ENCODE measurements around the gene LRRN4CL.
"Not testable (repeated sequence)": the region's sequence is repeated elsewhere in the genome, so short reads cannot be mapped to it uniquely, and the experiment has no call there.

The LRRN4CL gene

GRCh38 chr11:62709247-62710000 is 20.1 kb upstream of the LRRN4CL start:
- peak; percentile 94 to 97 for DNase-seq (ENCODE audit: low read depth in 2 of 2)

GRCh38 chr11:62708793-62709192 is 19.5 kb upstream of the LRRN4CL start:
- DNase-seq (ENCODE audit: low read depth in 2 of 2), result peak; percentile 14 to 30

- no peak for DNase-seq (ENCODE audit: low read depth in 2 of 2)
These were observed 19.1 kb upstream of the LRRN4CL start for GRCh38 chr11:62708392-62708791.

- DNase-seq (ENCODE audit: low read depth in 2 of 2), result no peak
These were observed 18.0 kb upstream of the LRRN4CL start, which contains the start of the genes BSCL2 and GNG3 for GRCh38 chr11:62707277-62707861. Gene BSCL2, minus strand, starts transcription at chr11:62707424. Its CDS starts 229 bp downstream, at chr11:62707195. Gene GNG3, plus strand, starts transcription at chr11:62707676. Its CDS starts 620 bp downstream, at chr11:62708296.

- no peak for DNase-seq (ENCODE audit: low read depth in 2 of 2)
These were observed 17.5 kb upstream of the LRRN4CL start for GRCh38 chr11:62706850-62707247.

- peak; percentile 84 to 93 for DNase-seq (ENCODE audit: low read depth in 2 of 2)
These were observed 16.8 kb upstream of the LRRN4CL start for GRCh38 chr11:62705880-62706849.

- no peak for DNase-seq (ENCODE audit: low read depth in 2 of 2)
These were observed 16.1 kb upstream of the LRRN4CL start for GRCh38 chr11:62705413-62705812.

- DNase-seq (ENCODE audit: low read depth in 2 of 2), result not testable (repeated sequence)
These were observed 14.6 kb upstream of the LRRN4CL start for GRCh38 chr11:62703921-62704320.

GRCh38 chr11:62702246-62702645 is 12.9 kb upstream of the LRRN4CL start:
- DNase-seq (ENCODE audit: low read depth in 2 of 2), result no peak

GRCh38 chr11:62694455-62695167 is 5.3 kb upstream of the LRRN4CL start:
- peak; percentile 66 to 71 for DNase-seq (ENCODE audit: low read depth in 2 of 2)

GRCh38 chr11:62693624-62694023 is 4.3 kb upstream of the LRRN4CL start:
- not testable (repeated sequence) for DNase-seq (ENCODE audit: low read depth in 2 of 2)

GRCh38 chr11:62688491-62688890 is 839 bp downstream of the LRRN4CL start:
- DNase-seq (ENCODE audit: low read depth in 2 of 2), result no peak

GRCh38 chr11:62687508-62688396 is 1.6 kb downstream of the LRRN4CL start:
- no peak for DNase-seq (ENCODE audit: low read depth in 2 of 2)

- no peak for DNase-seq (ENCODE audit: low read depth in 2 of 2)
These were observed 6.8 kb downstream of the LRRN4CL start for GRCh38 chr11:62682518-62682917.

GRCh38 chr11:62680825-62681240 is 8.5 kb downstream of the LRRN4CL start:
- no peak for DNase-seq (ENCODE audit: low read depth in 2 of 2)

GRCh38 chr11:62678770-62679696 is 10.3 kb downstream of the LRRN4CL start, which contains the start of gene UBXN1:
Gene UBXN1, minus strand, starts transcription at chr11:62679073. Its CDS starts 150 bp downstream, at chr11:62678923.
- peak; percentile 80 to 82 for DNase-seq (ENCODE audit: low read depth in 2 of 2)

- DNase-seq (ENCODE audit: low read depth in 2 of 2), result no peak
These were observed 10.9 kb downstream of the LRRN4CL start for GRCh38 chr11:62678433-62678769.

GRCh38 chr11:62677714-62678113 is 11.6 kb downstream of the LRRN4CL start:
- DNase-seq (ENCODE audit: low read depth in 2 of 2), result no peak

- no peak for DNase-seq (ENCODE audit: low read depth in 2 of 2)
These were observed 12.2 kb downstream of the LRRN4CL start for GRCh38 chr11:62677156-62677555.

Measured in stimulated activated CD8-positive, alpha-beta memory T cell treated with anti-CD3 and anti-CD28 coated beads, Interleukin-7, amount 100 ng/mL, for 4 hours (primary cell).